Inferior parietal cortex (tissue), 1 donor: ENCODE data around the gene NXF1.
"Not testable (repeated sequence)": the region's sequence is repeated elsewhere in the genome, so short reads cannot be mapped to it uniquely, and the experiment has no call there.

Source experiments
- DNase-seq: peaks from one replicate; pipeline ENCODE4 v3.0.0-alpha.2; 2016; ENCODE audit errors: extremely low spot score

Gene NXF1

GRCh38 chr11:62805076-62805892 is at the start of gene NXF1:
Gene NXF1 (minus strand): TSS chr11:62805440. CDS start chr11:62805356, 84 bp downstream.
- DNase-seq = peak; percentile 96

DNA sequence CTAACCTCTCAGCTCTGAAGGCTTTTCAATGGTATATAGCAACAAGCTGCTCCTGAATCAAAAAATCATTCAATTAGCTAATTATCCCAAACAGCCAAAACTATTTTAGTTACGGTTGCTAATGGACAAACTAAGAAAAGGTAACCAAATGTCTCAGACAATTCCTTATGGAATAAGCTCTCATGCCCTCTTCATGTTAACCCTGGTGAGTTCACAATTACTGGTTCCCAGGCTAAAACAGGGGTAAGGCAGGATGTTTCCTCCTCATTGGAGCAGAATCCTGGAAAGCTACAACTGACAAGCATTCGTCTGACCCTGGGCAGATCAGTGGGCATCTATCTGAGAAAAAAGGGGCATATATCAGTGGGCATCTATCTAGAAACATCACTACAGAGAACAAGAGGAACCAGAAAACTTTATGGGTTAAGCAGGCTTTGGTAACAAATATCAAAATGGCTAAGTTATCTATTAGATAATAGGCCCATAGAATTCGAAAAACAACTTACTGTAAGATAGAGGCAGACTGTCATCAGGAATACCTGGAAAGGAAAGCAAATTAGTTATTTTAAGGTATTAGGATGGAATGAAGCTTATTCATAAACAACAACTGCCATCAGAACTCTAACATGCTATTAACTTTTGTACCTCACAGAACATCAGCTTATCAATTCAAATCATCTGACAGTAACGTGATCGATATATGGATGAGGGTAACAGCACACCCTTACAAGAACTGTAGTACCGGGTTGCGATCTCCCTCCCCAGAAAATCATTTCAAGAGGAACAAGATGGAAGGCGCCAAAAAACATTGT is 49.0 kb upstream of the NXF1 start:
- DNase-seq = no peak

GRCh38 chr11:62853279-62853965 is 48.2 kb upstream of the NXF1 start:
- no peak for DNase-seq

- DNase-seq = no peak
Measured at GRCh38 chr11:62852523-62853188, 47.4 kb upstream of the NXF1 start.

- DNase-seq = no peak
Measured at GRCh38 chr11:62851807-62852522, 46.7 kb upstream of the NXF1 start.

DNA sequence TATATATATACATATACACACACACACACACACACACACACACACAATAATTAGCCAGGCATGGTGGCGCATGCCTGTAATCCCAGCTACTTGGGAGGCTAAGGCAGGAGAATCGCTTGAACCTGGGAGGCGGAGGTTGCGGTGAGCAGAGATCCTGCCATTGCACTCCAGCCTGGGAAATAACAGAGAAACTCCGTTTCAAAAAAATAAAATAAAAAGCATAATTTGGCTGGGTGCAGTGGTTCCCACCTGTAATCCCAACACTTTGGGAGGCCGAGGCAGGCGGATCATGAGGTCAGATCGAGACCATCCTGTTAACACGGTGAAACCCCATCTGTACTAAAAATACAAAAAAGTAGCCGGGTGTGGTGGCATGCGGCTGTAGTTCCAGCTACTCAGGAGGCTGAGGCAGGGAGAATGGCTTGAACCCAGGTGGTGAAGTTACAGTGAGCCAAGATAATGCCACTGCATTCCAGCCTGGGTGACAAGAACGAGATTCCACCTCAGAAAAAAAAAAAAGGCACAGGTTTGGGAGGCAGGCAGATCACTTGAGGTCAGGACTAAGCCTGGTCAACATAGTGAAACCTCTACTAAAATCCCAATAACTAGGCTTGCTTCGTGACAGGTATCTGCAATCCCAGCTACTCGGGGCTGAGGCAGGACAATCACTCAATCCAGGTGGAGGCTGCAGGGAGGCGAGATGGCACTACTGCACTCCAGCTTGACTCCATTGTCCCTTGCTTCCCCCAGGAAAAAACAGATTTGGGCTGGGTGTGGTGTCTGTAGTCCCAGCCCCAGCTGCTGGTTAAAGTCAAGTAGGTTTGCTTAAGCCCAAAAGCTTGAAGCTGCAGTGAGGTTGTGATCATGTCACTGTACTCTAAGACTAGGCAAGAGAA is 45.9 kb upstream of the NXF1 start:
- DNase-seq = no peak

GRCh38 chr11:62847767-62848314 is 42.6 kb upstream of the NXF1 start:
- DNase-seq = no peak

DNA sequence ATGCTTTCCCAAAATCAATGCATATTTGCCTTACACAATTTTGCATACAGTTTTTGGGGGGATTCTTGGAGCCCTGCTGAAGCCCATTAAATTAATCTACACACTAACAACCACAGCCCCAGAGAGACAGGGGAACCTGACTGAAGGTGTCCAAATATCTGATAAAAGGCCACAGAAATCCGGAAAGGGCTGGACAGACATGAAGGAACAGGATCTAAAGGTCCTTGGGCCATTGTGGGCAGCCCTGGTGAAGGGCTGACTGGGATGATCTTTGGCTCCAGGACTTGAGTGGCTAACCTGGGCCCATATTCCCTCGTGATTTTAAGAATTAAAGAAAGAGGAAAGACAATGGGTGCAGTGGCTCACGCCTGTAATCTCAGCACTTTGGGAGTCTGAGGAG is 40.9 kb upstream of the NXF1 start:
- DNase-seq = no peak

DNA sequence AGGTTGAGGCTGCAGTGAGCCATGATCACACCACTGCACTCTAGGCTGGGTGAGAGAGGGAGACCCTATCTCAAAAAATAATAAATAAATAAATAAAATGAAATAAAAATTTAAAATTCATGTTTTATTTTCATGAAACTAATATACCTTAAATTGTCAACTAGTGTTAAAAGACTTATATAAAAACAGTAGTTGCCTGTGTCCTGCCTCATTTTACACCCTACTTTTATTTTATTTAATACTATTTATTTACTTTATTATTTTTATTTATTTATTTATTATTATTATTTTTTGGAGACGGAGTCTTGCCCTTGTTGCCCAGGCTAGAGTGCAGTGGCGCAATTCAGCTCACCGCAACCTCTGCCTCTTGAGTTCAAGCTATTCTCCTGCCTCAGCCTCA is 38.9 kb upstream of the NXF1 start:
- DNase-seq = no peak

DNA sequence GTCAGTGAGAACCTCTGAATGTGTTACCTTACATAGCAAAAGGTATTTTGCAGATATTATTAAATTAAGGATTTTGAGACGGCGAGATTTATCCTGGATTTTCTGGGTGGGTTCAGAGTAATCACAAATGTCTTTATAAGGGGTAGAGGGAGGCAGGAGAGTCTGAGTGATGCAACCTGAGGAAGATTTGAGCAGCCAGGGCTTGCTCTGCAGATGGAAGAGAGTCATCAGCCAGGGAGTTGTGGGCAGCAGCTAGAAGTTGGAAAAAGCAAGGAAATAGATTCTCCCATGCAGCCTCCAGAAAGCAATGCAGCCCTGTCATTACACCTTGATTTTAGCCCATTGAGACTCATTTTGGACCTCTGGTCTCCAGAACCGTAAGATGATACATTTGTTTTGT is 38.2 kb upstream of the NXF1 start:
- DNase-seq = no peak

GRCh38 chr11:62842891-62843290 is 37.7 kb upstream of the NXF1 start:
- not testable (repeated sequence) for DNase-seq

DNA sequence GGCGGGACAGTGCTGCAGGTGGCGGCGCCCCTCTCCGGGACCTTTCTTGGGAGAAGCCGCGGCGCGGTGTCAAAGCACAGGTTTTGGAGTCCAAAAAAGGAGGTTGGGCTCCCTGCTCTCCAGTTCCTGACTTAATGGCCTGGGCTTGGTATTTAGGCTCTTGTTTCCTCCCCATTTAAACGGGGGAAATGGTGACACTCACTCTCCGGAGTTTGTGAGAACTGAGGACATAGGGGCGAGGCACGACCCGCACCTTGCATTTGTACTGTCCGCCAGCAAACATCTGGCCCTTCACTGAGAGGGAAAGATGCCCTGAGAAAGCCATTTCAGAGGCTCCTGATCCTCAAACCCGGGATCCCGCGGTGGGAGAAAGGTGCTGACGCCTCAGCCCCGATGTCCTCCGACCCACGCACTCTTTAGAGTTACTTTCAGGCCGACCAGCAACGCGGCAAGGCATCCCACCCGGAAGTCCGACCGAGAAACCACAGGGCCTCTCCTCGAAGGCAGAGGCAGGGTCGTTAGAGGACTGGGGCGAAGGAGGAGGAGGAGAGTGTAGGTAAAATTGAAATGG is 37.0 kb upstream of the NXF1 start:
- DNase-seq = no peak

- peak; percentile 95 for DNase-seq
Measured at GRCh38 chr11:62841361-62842170, 36.3 kb upstream of the NXF1 start.

DNA sequence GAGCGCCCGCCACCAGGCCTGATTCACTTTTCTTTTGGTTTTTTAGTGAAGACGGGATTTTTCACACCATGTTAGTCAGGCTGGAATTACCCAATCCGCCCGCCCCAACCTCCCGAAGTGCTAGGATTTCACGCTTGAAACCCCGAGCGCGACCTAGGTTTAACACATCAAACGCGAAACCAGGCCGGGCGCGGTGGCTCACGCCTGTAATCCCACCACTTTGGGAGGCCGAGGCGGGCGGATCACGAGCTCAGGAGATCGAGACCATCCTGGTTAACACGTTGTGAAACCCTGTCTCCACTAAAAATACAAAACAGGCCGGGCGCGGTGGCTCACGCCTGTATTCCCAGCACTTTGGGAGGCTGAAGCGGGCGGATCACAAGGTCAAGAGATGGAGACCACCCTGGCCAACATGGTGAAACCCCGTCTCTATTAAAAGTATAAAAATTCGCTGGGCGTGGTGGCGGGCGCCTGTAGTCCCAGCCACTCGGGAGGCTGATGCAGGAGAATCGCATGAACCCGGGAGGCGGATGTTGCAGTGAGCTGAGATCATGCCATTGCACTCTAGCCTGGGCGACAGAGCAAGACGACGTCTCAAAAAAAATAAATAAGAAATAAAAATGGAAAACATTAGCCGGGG is 35.6 kb upstream of the NXF1 start:
- not testable (repeated sequence) for DNase-seq

GRCh38 chr11:62839050-62839945 is 34.1 kb upstream of the NXF1 start, which contains the start of gene WDR74:
Gene WDR74 (minus strand): TSS chr11:62839590. CDS start chr11:62839570, 20 bp downstream.
- peak; percentile 98 for DNase-seq

GRCh38 chr11:62835336-62835735 is 30.1 kb upstream of the NXF1 start:
- no peak for DNase-seq
